NCI-H2196 treated with DMSO at 0.1 percent for 48 hours (cell line): ENCODE data around the gene S100A11.

ENCODE experiments used
- DNase-seq: peaks from one replicate; lab custom pipeline; 2025; ENCODE audit not compliant: unreplicated experiment; lab: John Stamatoyannopoulos, UW

Gene S100A11

GRCh38 chr1:152003846-152004442 lies 32.9 kb downstream of the S100A11 start:
- DNase-seq: no peak

GRCh38 chr1:152002960-152003359 lies 33.8 kb downstream of the S100A11 start:
- no peak for DNase-seq

GRCh38 chr1:152001631-152002584 lies 34.9 kb downstream of the S100A11 start:
- peak; percentile 42 for DNase-seq

GRCh38 chr1:152000964-152001630 lies 35.7 kb downstream of the S100A11 start:
- DNase-seq: no peak

GRCh38 chr1:151998611-151999362 lies 38.0 kb downstream of the S100A11 start:
- no peak for DNase-seq

GRCh38 chr1:151997284-151997570 lies 39.6 kb downstream of the S100A11 start:
- no peak for DNase-seq

GRCh38 chr1:151995774-151996173 lies 41.0 kb downstream of the S100A11 start:
- DNase-seq: no peak

- no peak for DNase-seq
Observed at GRCh38 chr1:151994956-151995355, 41.8 kb downstream of the S100A11 start.

- no peak for DNase-seq
Observed at GRCh38 chr1:151993734-151994496, 42.9 kb downstream of the S100A11 start, which contains the start of gene S100A10. Gene S100A10 (minus strand): TSS chr1:151993859. CDS start chr1:151986230, 7,629 bp downstream.

GRCh38 chr1:151993084-151993733 lies 43.6 kb downstream of the S100A11 start:
- no peak for DNase-seq

GRCh38 chr1:151992303-151993083 lies 44.3 kb downstream of the S100A11 start:
- DNase-seq: peak; percentile 51

- DNase-seq: no peak
Observed at GRCh38 chr1:151991663-151992302, 45.0 kb downstream of the S100A11 start.

GRCh38 chr1:151990856-151991198 lies 46.0 kb downstream of the S100A11 start:
- no peak for DNase-seq

GRCh38 chr1:151990058-151990855 lies 46.5 kb downstream of the S100A11 start:
- no peak for DNase-seq

- no peak for DNase-seq
Observed at GRCh38 chr1:151989211-151989862, 47.5 kb downstream of the S100A11 start.

- DNase-seq: no peak
Observed at GRCh38 chr1:151988405-151988923, 48.3 kb downstream of the S100A11 start.

GRCh38 chr1:151986501-151987190 lies 50.2 kb downstream of the S100A11 start:
- no peak for DNase-seq
